Measurements from ENCODE around the gene WASHC4.

GRCh38 chr12:105204916-105205315 lies 97.4 kb downstream of the WASHC4 start:
- no peak for TF ChIP-seq CTCF (IDR thresholded peaks at IDR 0.05)
- TF ChIP-seq POLR2A (IDR thresholded peaks at IDR 0.05), result no peak
